ENCODE measurements around the gene RAP1A.
"Not testable (repeated sequence)": the region's sequence is repeated elsewhere in the genome, so short reads cannot be mapped to it uniquely, and the experiment has no call there.

RAP1A gene

DNA sequence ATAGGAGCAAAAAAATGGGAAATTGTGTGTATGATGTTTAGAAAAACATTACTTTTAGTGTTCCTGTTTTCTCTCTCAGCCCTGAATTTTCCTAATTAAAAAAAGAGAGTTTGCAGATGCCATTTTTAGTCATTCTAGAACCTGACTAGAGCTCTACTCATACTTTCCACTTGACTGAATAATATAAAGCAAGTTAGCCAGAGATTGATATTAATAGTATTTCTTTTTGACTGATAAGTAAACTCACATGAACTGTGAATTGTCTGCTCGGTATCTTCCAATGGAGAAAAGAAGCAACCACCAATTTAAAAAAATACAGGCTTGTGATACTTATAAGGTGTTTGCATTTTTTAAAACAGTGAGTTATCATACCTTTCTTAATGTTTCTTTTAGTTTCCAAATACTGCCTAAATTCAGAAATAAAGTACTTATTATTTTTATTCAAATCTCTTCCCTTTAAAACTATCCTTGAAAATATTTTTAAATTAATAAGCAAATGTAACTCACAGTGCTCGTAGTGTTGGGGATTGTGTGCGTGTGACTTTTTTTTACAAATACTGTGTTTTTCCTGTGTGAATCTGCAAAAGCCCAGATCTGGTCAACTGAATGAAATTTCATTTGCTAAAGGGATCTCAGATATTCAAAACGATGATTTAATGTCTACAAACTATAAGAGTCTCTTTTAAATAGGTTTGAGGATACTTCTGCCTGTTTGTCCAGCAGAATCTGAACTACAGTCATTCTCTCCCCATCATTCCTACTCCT, 9.8 kb downstream of the RAP1A start:
- no peak for TF ChIP-seq CTCF (IDR thresholded peaks at IDR 0.05; ENCODE audit: low read depth, low read length, missing control alignments)
- no peak overlapping the region; the same call in 1 of the 2 replicates for H3K4me3 ChIP-seq (ENCODE audit: low read depth, low read length)
- DNase-seq (ENCODE audit: low read depth), result no peak

DNA sequence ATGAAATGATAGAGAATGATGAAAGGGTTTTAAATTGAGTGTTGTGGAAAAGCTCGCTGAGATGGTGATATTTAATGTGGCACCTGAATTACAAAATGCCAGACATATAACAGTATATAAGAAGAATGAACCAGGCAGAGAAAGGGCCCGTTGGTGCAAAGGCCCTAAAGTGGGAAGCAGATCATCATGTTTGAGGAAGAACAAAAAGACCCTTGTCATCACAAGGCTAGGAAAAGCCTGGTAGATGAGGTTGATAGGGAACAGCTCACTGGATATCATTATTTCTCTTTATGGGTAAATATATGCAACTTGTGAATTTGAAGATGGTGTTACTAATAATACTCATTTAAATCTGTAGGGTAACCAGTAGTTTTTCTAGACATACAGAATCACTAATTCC, 11.0 kb downstream of the RAP1A start:
- no peak for TF ChIP-seq CTCF (IDR thresholded peaks at IDR 0.05; ENCODE audit: low read depth, low read length, missing control alignments)
- no peak for DNase-seq (ENCODE audit: low read depth)
- H3K4me3 ChIP-seq (ENCODE audit: low read depth, low read length), result no peak overlapping the region

- no peak for TF ChIP-seq CTCF (IDR thresholded peaks at IDR 0.05; ENCODE audit: low read depth, low read length, missing control alignments)
- DNase-seq (ENCODE audit: low read depth), result no peak
- H3K4me3 ChIP-seq (ENCODE audit: low read depth, low read length), result no peak overlapping the region
These were observed 11.9 kb downstream of the RAP1A start for GRCh38 chr1:111631502-111631901.

- H3K4me3 ChIP-seq (ENCODE audit: low read depth, low read length); DNase-seq (ENCODE audit: low read depth): not testable (repeated sequence)
These were observed 13.2 kb downstream of the RAP1A start for GRCh38 chr1:111632771-111633170.

DNA sequence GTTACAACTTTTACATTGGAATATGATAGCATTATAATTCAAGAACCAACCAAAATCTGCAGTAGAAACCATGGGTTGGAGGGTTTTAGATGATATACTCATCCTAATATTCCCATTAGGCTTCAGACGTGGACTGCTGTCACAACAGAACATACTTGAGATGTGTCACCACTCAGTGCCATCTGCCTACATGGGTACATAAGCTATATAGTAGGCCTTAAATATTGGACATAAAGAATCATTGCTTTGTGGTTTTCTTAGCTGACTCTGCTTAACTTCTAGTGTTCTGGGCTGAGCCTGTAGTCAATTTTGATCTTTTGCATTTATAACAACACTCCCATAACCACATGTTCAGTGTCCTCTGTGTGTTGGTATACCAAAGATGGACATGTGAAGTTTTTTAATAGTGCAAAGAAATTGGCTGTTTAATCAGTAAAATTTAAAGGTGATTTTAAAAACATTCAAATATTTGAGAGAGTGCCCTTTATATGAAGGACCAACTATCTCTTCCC, 14.2 kb downstream of the RAP1A start:
- no peak for TF ChIP-seq CTCF (IDR thresholded peaks at IDR 0.05; ENCODE audit: low read depth, low read length, missing control alignments)
- no peak for DNase-seq (ENCODE audit: low read depth)
- H3K4me3 ChIP-seq (ENCODE audit: low read depth, low read length), result no peak overlapping the region

DNA sequence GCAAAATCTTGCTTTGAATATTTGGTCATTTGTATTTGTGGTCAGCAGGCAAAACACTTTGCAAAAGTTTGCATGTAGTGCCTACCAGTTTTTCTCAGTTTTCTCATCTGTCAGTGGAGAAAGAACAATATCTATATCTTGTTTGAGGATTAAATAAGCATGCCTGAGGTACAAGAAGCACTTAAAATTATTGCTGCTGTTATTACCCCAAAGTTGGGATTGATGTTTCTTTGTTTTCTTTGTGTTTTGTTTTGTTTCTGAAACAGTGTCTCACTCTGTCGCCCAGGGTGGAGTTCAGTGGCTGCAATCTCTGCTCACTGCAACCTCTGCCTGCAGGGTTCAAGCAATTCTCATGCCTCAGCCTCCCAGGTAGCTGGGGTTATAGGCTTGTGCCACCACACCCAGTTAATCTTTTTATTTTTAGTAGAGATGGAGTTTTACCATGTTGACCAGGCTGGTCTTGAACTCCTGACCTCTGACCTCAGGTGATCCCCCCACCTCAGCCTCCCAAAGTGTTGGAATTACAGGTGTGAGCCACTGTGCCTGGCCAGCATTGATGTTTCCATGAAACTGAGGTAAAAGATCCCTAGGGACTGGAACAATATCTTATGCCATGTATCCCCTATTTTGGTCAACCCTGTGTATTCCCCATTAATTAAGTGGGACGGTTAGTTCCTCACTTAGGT, 15.9 kb downstream of the RAP1A start:
- DNase-seq (ENCODE audit: low read depth), result no peak
- no peak for TF ChIP-seq CTCF (IDR thresholded peaks at IDR 0.05; ENCODE audit: low read depth, low read length, missing control alignments)
- H3K4me3 ChIP-seq (ENCODE audit: low read depth, low read length), result no peak overlapping the region

DNA sequence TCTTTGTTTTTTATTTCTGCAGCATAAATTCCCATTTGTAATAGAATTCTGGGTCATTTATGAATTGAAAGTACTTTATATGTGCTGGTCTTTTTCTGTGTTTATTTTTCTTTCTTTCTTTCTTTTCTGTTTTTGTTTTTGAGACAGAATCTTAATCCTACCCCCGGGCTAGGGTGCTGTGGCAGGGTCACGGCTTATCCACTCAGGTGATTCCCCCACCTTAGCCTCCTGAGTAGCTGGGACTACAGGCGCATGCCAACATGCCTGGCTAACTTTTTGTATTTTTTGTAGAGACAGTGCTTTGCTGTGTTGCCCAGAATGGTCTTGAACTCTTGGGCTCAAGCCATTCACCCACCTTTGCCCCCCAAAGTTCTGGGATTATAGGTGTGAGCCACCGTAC, 18.7 kb downstream of the RAP1A start:
- no peak for TF ChIP-seq CTCF (IDR thresholded peaks at IDR 0.05; ENCODE audit: low read depth, low read length, missing control alignments)
- no peak for DNase-seq (ENCODE audit: low read depth)
- H3K4me3 ChIP-seq (ENCODE audit: low read depth, low read length), result no peak overlapping the region; the same call in 1 of the 2 replicates

Measured in GM12864 (cell line).